Upper lobe of left lung (tissue), 6 donors: Measurements from ENCODE around the gene JAG2. TPM values are rescaled to one million over a fixed set of nuclear protein-coding genes. Genes with fewer than 3 reads are reported as not detected.
A peak's percentile ranks its signal among the peaks of the same experiment; 100 is the strongest.

Experiments used
- ATAC-seq, 2 donors: fragments of 200-7000 bp; cut with Tn5 transposase; one replicate each; pipeline ENCODE4 v1.9.1; 2022; ENCODE audit warnings: mild to moderate bottlenecking in 2 of 2, moderate library complexity in 2 of 2; ENCODE audit not compliant: low FRiP score in 2 of 2
- DNase-seq, 2 donors: peaks; one replicate each; pipeline ENCODE4 v3.0.0-alpha.2; 2019 to 2020
- H3K27ac ChIP-seq, 4 donors: fragments of 200-600 bp; sonication (generic); one replicate each; pipeline ENCODE4 v1.5.1; 2016 to 2019
- H3K27me3 ChIP-seq, 4 donors: fragments of 200-600 bp; sonication (generic); one replicate each; pipeline ENCODE4 v1.5.1; 2017 to 2019
- H3K36me3 ChIP-seq, 4 donors: fragments of 200-600 bp; sonication (generic); one replicate each; pipeline ENCODE4 v1.5.1; 2016 to 2019
- H3K4me1 ChIP-seq, 4 donors: fragments of 200-600 bp; sonication (generic); one replicate each; pipeline ENCODE4 v1.5.1; 2018 to 2019
- H3K4me3 ChIP-seq, 4 donors: fragments of 200-600 bp; sonication (generic); one replicate each; pipeline ENCODE4 v1.5.1; 2017 to 2019; ENCODE audit warnings: mild to moderate bottlenecking in 2 of 4, moderate library complexity in 1 of 4
- H3K9me3 ChIP-seq, 4 donors: fragments of 200-600 bp; sonication (generic); one replicate each; pipeline ENCODE4 v1.5.1; 2018 to 2019
- CTCF ChIP-seq, 6 experiments: fragments of 450-650 bp in 4 of 6; fragments of 200-600 bp in 2 of 6; sonication (generic) in 2 of 6; IDR thresholded peaks; one replicate each; pipeline ENCODE4 v1.5.1; 2016 to 2019; ENCODE audit warnings: antibody characterized with exemption in 6 of 6
- EP300 ChIP-seq, 4 donors: sonication (generic); formaldehyde crosslinking; IDR thresholded peaks; one replicate each; pipeline ENCODE4 v1.5.1; 2017; ENCODE audit warnings: antibody characterized with exemption in 4 of 4, control low read depth in 2 of 4
- POLR2A ChIP-seq, 4 donors: fragments of 450-650 bp; IDR thresholded peaks; one replicate each; pipeline ENCODE4 v1.5.1; 2016 to 2017; ENCODE audit warnings: antibody characterized with exemption in 4 of 4, mild to moderate bottlenecking in 2 of 4
- POLR2AphosphoS5 ChIP-seq, 2 donors: sonication (generic); formaldehyde crosslinking; IDR thresholded peaks; one replicate each; pipeline ENCODE4 v1.5.1; 2017; ENCODE audit warnings: antibody characterized with exemption in 2 of 2
- WGBS, 2 donors: methylation state at CpG; one replicate each; pipeline ENCODE4 v1.1.5; 2017 to 2018; 5-methylcytosine and 5-hydroxymethylcytosine counted together
- total RNA-seq, 6 donors: library from RNA; depleted of rRNA in 4 of 6; stranded (reverse); fragments of >200 nt in 4 of 6; gene quantifications; one replicate each; pipeline versions ENCODE4 v1.1.0 to v1.2.1, GENCODE V29; 2016 to 2021
- donor health status: DM: no; HTN: no; CAD: no; lungs with moderate emphysema.
- donor health status: DM: no; HTN: yes; CAD: no; lungs with severe emphysema.

The JAG2 gene
- total RNA-seq, 6 donors from 2014 or later: 14.9 to 43.4 (median 23.8) TPM

- no peak for TF ChIP-seq POLR2AphosphoS5 (IDR thresholded peaks at IDR 0.05)
- TF ChIP-seq POLR2A (IDR thresholded peaks at IDR 0.05): no peak
- TF ChIP-seq CTCF (IDR thresholded peaks at IDR 0.05): no peak
- no peak for TF ChIP-seq EP300 (IDR thresholded peaks at IDR 0.05)
- Histone ChIP-seq H3K4me1 (peaks cover 26 to 33% (median 29%) of the 10 kb centered on the region in 4 donors), H3K4me3 (no peak overlapping the region), H3K27me3 (peaks cover 0 to 8% (median 0%) of the 10 kb centered on the region in 4 donors), H3K36me3 (no peaks in the 10 kb centered on the region), H3K9me3 (no peaks in the 10 kb centered on the region), H3K27ac (no peak overlapping the region)
- 84 to 91% methylated on average over 12 to 15 of the region's 15 CpGs for whole genome bisulfite sequencing, 2 donors
- ATAC-seq: no peak
- no peak for DNase-seq
Observed at GRCh38 chr14:105096206-105096875, 72.2 kb downstream of the JAG2 start.

GRCh38 chr14:105095236-105095805, 73.3 kb downstream of the JAG2 start:
- WGBS, 2 donors: 97 to 100% methylated on average over 4 to 7 of the region's 7 CpGs
- no peak overlapping the region for H3K4me3 ChIP-seq
- no peak overlapping the region for H3K27ac ChIP-seq
- DNase-seq: peak in 1 of 2 donors; percentile 15
- peaks cover 0 to 8% (median 0%) of the 10 kb centered on the region in 4 donors for H3K27me3 ChIP-seq
- TF ChIP-seq POLR2A (IDR thresholded peaks at IDR 0.05) (no peak), CTCF (IDR thresholded peaks at IDR 0.05) (no peak), EP300 (IDR thresholded peaks at IDR 0.05) (no peak), POLR2AphosphoS5 (IDR thresholded peaks at IDR 0.05) (no peak)
- H3K4me1 ChIP-seq: peaks cover 34 to 43% (median 39%) of the 10 kb centered on the region in 4 donors
- no peak for ATAC-seq
- no peaks in the 10 kb centered on the region for H3K9me3 ChIP-seq
- no peaks in the 10 kb centered on the region for H3K36me3 ChIP-seq

- TF ChIP-seq POLR2AphosphoS5 (IDR thresholded peaks at IDR 0.05) (no peak), CTCF (IDR thresholded peaks at IDR 0.05) (no peak), EP300 (IDR thresholded peaks at IDR 0.05) (no peak), POLR2A (IDR thresholded peaks at IDR 0.05) (no peak)
- Histone ChIP-seq H3K27ac (peak overlapping the region; percentile 81 to 89 (median 86)), H3K27me3 (peaks cover 0 to 8% (median 0%) of the 10 kb centered on the region in 4 donors), H3K4me3 (peak overlapping the region; percentile 14 to 76 (median 65)), H3K4me1 (peaks cover 34 to 48% (median 42%) of the 10 kb centered on the region in 4 donors), H3K36me3 (no peaks in the 10 kb centered on the region), H3K9me3 (no peaks in the 10 kb centered on the region)
- no peak for ATAC-seq
- 59 to 72% methylated on average over 6 to 14 of the region's 14 CpGs for WGBS, 2 donors
- DNase-seq: peak in 1 of 2 donors; percentile 48
Observed at GRCh38 chr14:105094193-105094907, 74.2 kb downstream of the JAG2 start.

GRCh38 chr14:105093431-105094192, 75.0 kb downstream of the JAG2 start:
- no peaks in the 10 kb centered on the region for H3K36me3 ChIP-seq
- H3K4me3 ChIP-seq: peak overlapping the region; percentile 14 to 76 (median 65)
- no peaks in the 10 kb centered on the region for H3K9me3 ChIP-seq
- H3K27me3 ChIP-seq: peaks cover 0 to 10% (median 0%) of the 10 kb centered on the region in 4 donors
- H3K27ac ChIP-seq: peak overlapping the region; percentile 81 to 89 (median 86)
- WGBS, 2 donors: 0% methylated on average over 31 of the region's 76 CpGs; no CpG with 5 or more reads in 1 of the 2 donors
- ATAC-seq: peak; percentile 62 to 70
- H3K4me1 ChIP-seq: peaks cover 38 to 52% (median 45%) of the 10 kb centered on the region in 4 donors
- DNase-seq: peak; percentile 87 to 96
- TF ChIP-seq CTCF (IDR thresholded peaks at IDR 0.05) (peak; percentile 21 to 54 (median 40)), EP300 (IDR thresholded peaks at IDR 0.05) (no peak), POLR2AphosphoS5 (IDR thresholded peaks at IDR 0.05) (peak; percentile 30 to 45), POLR2A (IDR thresholded peaks at IDR 0.05) (peak in 1 of 4 donors; percentile 27)
